K562 (cell line): Measurements from ENCODE around the gene SCRN1. TPM values are rescaled to one million over a fixed set of nuclear protein-coding genes. Genes with fewer than 3 reads are reported as not detected.

Source experiments
- ATAC-seq: fragments of 200-7000 bp; cut with Tn5 transposase; 3 replicates; pipeline ENCODE4 v1.9.1; 2020; ENCODE audit warnings: moderate library complexity
- BruUV-seq: library from RNA; stranded (reverse); fragments of 400-500 nt; replicated peaks from 2 replicates; lab custom pipeline; 2021; lab: Mats Ljungman, UMichigan
- CTCF ChIA-PET: fragments of 300-600 bp; formaldehyde crosslinking; extraction: SDS; loops from one replicate; lab custom pipeline; 2021; ENCODE audit warnings: low intra/inter-chr PET ratio; lab: Yijun Ruan, JAX
- POLR2A ChIA-PET: fragments of 300-600, 350-650 bp; sonication (Branson Sonifier 250); formaldehyde crosslinking; extraction: SDS; loops from one replicate; lab custom pipeline; 2021; ENCODE audit warnings: antibody characterized with exemption, inconsistent platforms; lab: Yijun Ruan, JAX
- DNase-seq, 4 experiments: peaks; one replicate each; pipeline versions ENCODE4 v3.0.0 to v3.0.0-alpha.2; 2011 to 2018; ENCODE audit warnings: low spot score in 3 of 4, mixed read lengths in 3 of 4; ENCODE audit errors: extremely low read depth in 1 of 4
- FAIRE-seq: peaks from 2 replicates; lab custom pipeline; 2011; peaks lifted over from hg19 to GRCh38; lab: Jason Lieb, UNC
- H2AFZ ChIP-seq: 2 replicates; pipeline ENCODE4 v1.6.0; 2011; ENCODE audit warnings: low read depth, low read length, control low read depth, inconsistent platforms
- H3K27ac ChIP-seq: fragments of 200-600 bp; 3 replicates; pipeline ENCODE4 v1.8.0; 2011; ENCODE audit warnings: low read depth, mild to moderate bottlenecking, control low read depth, inconsistent platforms, low read length, moderate library complexity, mixed read lengths; ENCODE audit errors: extremely low read depth
- H3K27me3 ChIP-seq, 2 experiments: fragments of 300-600 bp in 1 of 2; 2 replicates in 1 of 2; 3 replicates in 1 of 2; pipeline versions ENCODE4 v1.6.0 to v1.8.0; 2011; ENCODE audit warnings: inconsistent platforms in 2 of 2, low read length in 2 of 2, mild to moderate bottlenecking in 1 of 2, mixed read lengths in 1 of 2, moderate library complexity in 1 of 2; ENCODE audit not compliant: control insufficient read depth in 2 of 2, insufficient read depth in 2 of 2
- H3K36me3 ChIP-seq: fragments of 300-600 bp; 3 replicates; pipeline ENCODE4 v1.8.0; 2011; ENCODE audit warnings: mild to moderate bottlenecking, low read length, inconsistent platforms; ENCODE audit not compliant: control insufficient read depth, insufficient read depth
- H3K4me1 ChIP-seq, 2 experiments: fragments of 200-600 bp in 1 of 2; replicated peaks in 1 of 2; 2 replicates in 1 of 2; 3 replicates in 1 of 2; pipeline versions ENCODE4 v1.5.1 to v1.8.0; 2011; ENCODE audit warnings: inconsistent platforms in 2 of 2, low read length in 2 of 2, mild to moderate bottlenecking in 1 of 2, mixed read lengths in 1 of 2, moderate library complexity in 1 of 2; ENCODE audit not compliant: control insufficient read depth in 2 of 2, insufficient read depth in 2 of 2
- H3K4me2 ChIP-seq: 2 replicates; pipeline ENCODE4 v1.6.1; 2011; ENCODE audit warnings: low read length, control low read depth, inconsistent platforms, mixed read lengths; ENCODE audit not compliant: insufficient read depth
- H3K4me3 ChIP-seq: fragments of 200-600 bp; sonication (generic), shearing (Covaris generic); 2 replicates; pipeline ENCODE4 v1.5.1; 2016; ENCODE audit warnings: control low read depth, inconsistent platforms
- H3K79me2 ChIP-seq: fragments of 200-600 bp; 3 replicates; pipeline ENCODE4 v1.8.0; 2011; ENCODE audit warnings: low read length, inconsistent platforms; ENCODE audit not compliant: control insufficient read depth, insufficient read depth
- H3K9ac ChIP-seq, 2 experiments: 2 replicates each; pipeline versions ENCODE4 v1.6.0 to v1.6.1; 2011; ENCODE audit warnings: low read depth in 2 of 2, low read length in 2 of 2, control low read depth in 1 of 2, inconsistent platforms in 1 of 2, mild to moderate bottlenecking in 1 of 2, mixed read lengths in 1 of 2; ENCODE audit not compliant: insufficient read depth in 1 of 2
- H3K9me1 ChIP-seq: one replicate; pipeline ENCODE4 v1.6.0; 2011; ENCODE audit warnings: inconsistent platforms, mild to moderate bottlenecking, low read length, moderate library complexity; ENCODE audit not compliant: control insufficient read depth, insufficient read depth
- H3K9me3 ChIP-seq: replicated peaks from 2 replicates; pipeline ENCODE4 v1.5.1; 2011; ENCODE audit warnings: low read depth, low read length, inconsistent platforms; ENCODE audit not compliant: control insufficient read depth, insufficient read depth
- H4K20me1 ChIP-seq: replicated peaks from 2 replicates; pipeline ENCODE4 v1.6.1; 2011; ENCODE audit warnings: low read length, inconsistent platforms, mixed read lengths; ENCODE audit not compliant: control insufficient read depth, insufficient read depth
- CBFA2T2 ChIP-seq: fragments of 450-650 bp; conservative IDR thresholded peaks from 2 replicates; pipeline ENCODE4 v1.6.1; 2017; ENCODE audit warnings: mild to moderate bottlenecking
- DACH1 ChIP-seq: fragments of 450-650 bp; IDR thresholded peaks from 2 replicates; pipeline ENCODE4 v1.6.1; 2018; ENCODE audit not compliant: partially characterized antibody
- E4F1 ChIP-seq: fragments of 250-450 bp; sonication (Bioruptor Pico); IDR thresholded peaks from 2 replicates; pipeline ENCODE4 v1.5.0; 2021; ENCODE audit warnings: mild to moderate bottlenecking, borderline replicate concordance
- KDM1A ChIP-seq, 2 experiments: fragments of 450-650 bp; IDR thresholded peaks; 2 replicates each; pipeline ENCODE4 v1.6.1; 2016; ENCODE audit warnings: mild to moderate bottlenecking in 2 of 2
- PCBP2 ChIP-seq: fragments of 200-400 bp; formaldehyde crosslinking; IDR thresholded peaks from 2 replicates; pipeline ENCODE4 v1.6.1; 2018; ENCODE audit warnings: low read length, low read depth, mild to moderate bottlenecking, moderate library complexity; ENCODE audit not compliant: poor library complexity, severe bottlenecking
- POLR2G ChIP-seq: fragments of 200-400 bp; formaldehyde crosslinking; IDR thresholded peaks from 2 replicates; pipeline ENCODE4 v1.6.1; 2017; ENCODE audit warnings: low read depth, mild to moderate bottlenecking, antibody characterized with exemption, low read length, moderate library complexity
- SIX5 ChIP-seq, 2 experiments: IDR thresholded peaks; 2 replicates each; pipeline ENCODE4 v1.6.1; 2011; ENCODE audit warnings: low read length in 2 of 2, borderline replicate concordance in 1 of 2, low read depth in 1 of 2, mild to moderate bottlenecking in 1 of 2, moderate library complexity in 1 of 2; ENCODE audit not compliant: insufficient read depth in 1 of 2
- SRSF1 ChIP-seq: fragments of 200-400 bp; formaldehyde crosslinking; IDR thresholded peaks from 2 replicates; pipeline ENCODE4 v1.6.1; 2017; ENCODE audit warnings: mild to moderate bottlenecking, low read depth, low read length, moderate library complexity
- STAT5B ChIP-seq: fragments of 250-450 bp; sonication (Bioruptor Pico); IDR thresholded peaks from 2 replicates; pipeline ENCODE4 v1.8.0; 2021; ENCODE audit warnings: mild to moderate bottlenecking, inconsistent platforms
- TEAD1 ChIP-seq, 2 experiments: fragments of 450-650 bp in 1 of 2; sonication (generic) in 1 of 2; formaldehyde crosslinking; IDR thresholded peaks; 2 replicates each; pipeline versions ENCODE4 v1.4.0 to v1.8.0; 2020 to 2022; ENCODE audit warnings: mild to moderate bottlenecking in 2 of 2, missing genetic modification reagents in 1 of 2
- TFAP4 ChIP-seq: sonication (generic); formaldehyde crosslinking; IDR thresholded peaks from 2 replicates; pipeline ENCODE4 v1.8.0; 2022; ENCODE audit warnings: missing genetic modification reagents, mild to moderate bottlenecking, moderate library complexity, borderline replicate concordance
- TRIM28 ChIP-seq: fragments of 450-650 bp; IDR thresholded peaks from 2 replicates; pipeline ENCODE4 v1.6.1; 2017
- YY1 ChIP-seq, 3 experiments: IDR thresholded peaks; 2 replicates each; pipeline ENCODE4 v1.6.1; 2011; ENCODE audit warnings: low read length in 2 of 3, mild to moderate bottlenecking in 2 of 3, moderate library complexity in 2 of 3, borderline replicate concordance in 1 of 3, control low read depth in 1 of 3, low read depth in 1 of 3; ENCODE audit not compliant: insufficient read depth in 3 of 3, insufficient replicate concordance in 2 of 3, control insufficient read depth in 1 of 3, insufficient read length in 1 of 3; ENCODE audit errors: extremely low read depth in 1 of 3
- ZEB2 ChIP-seq: fragments of 450-650 bp; IDR thresholded peaks from 2 replicates; pipeline ENCODE4 v1.6.1; 2016
- ZNF24 ChIP-seq: fragments of 450-650 bp; IDR thresholded peaks from 2 replicates; pipeline ENCODE4 v1.6.1; 2016
- ZNF79 ChIP-seq: fragments of 250-450 bp; sonication (Bioruptor Pico); IDR thresholded peaks from 2 replicates; pipeline ENCODE4 v1.4.0; 2020; ENCODE audit warnings: low read depth, mild to moderate bottlenecking, moderate library complexity
- WGBS: fragments of 100-300 bp; shearing (Covaris generic); methylation state at CpG from one replicate; pipeline ENCODE4 v1.1.6; 2016; ENCODE audit warnings: low coverage, mixed read lengths; ENCODE audit not compliant: insufficient coverage; ENCODE audit errors: missing lambda C conversion rate; 5-methylcytosine and 5-hydroxymethylcytosine counted together
- in situ Hi-C: fragments of 300-500 bp; cut with MboI; formaldehyde crosslinking; loops from 4 replicates; pipeline ENCODE4 v1.15.0; 2018; ENCODE audit warnings: inconsistent platforms, mixed read lengths
- intact Hi-C: fragments of 100-400 bp; cut with micrococcal nuclease; formaldehyde crosslinking; loops from 2 replicates; pipeline ENCODE4 v1.14.2; 2022
- polyA plus RNA-seq, 8 experiments: library from polyadenylated mRNA; depleted of rRNA in 4 of 8; stranded (reverse) in 5 of 8; unstranded in 3 of 8; fragments of >200 nt; fragmentation: Nextera tagmentation in 2 of 8; fragmentation: Illumina TruSeq in 1 of 8; extraction: Ambion mirVana in 2 of 8; extraction: Trizol in 1 of 8; gene quantifications; 2 replicates each; pipeline versions ENCODE4 v1.2.1 to v1.2.3, GENCODE V29; 2011 to 2014; ENCODE audit warnings: inconsistent platforms in 1 of 8, missing spikeins in 1 of 8
- total RNA-seq, 7 experiments: library from RNA; depleted of rRNA in 6 of 7; stranded (reverse); fragments of >200 nt in 6 of 7; fragmentation: Illumina TruSeq in 2 of 7; extraction: Trizol in 2 of 7; gene quantifications; 2 replicates each; pipeline versions ENCODE4 v1.2.1 to v1.2.3, GENCODE V29; 2011 to 2021; ENCODE audit warnings: low replicate concordance in 1 of 7

SCRN1 gene
- total and polyA plus RNA-seq, 9 of the 15 experiments (the other 6 are each of a cell fraction or from before 2014, with no cell fraction given) = 0.13 to 1.4 (median 0.20) TPM

DNA sequence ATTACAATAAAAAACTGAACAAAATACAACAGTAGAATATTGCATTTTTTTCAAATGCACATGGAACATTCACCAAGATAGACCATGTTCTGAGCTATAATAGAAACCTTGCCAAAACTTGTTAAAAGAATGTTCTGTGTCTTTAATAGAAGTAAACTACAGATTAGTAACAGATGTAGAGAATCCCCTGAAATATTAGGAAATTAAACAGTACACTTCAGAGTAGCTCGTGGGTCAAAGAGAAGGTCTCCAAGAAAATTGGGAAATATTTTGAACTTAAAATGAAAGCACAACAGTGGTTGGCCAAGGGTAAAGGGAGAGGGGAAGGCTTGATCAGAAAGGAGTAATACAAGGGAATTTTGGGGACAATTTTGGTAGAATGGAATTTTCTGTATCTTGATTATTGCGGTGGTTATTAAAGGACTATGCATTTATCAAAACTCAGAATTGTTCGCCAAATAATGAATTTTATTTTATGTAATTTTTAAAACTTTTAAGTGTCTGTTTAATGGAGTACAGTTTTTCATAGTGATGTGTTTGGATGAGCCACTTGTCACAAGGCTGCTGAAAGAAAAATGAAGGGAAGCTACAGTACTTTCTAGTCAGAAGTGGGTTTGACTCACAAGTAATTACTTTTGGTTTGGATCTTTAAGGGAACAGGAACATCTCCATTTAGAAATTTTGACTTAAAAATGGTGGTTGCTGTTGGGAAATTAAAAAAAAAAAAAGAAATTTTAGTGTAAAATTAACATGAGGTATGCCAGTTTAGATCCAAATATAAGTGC, 48.8 kb upstream of the SCRN1 start:
- DNase-seq (no peak), ATAC-seq (no peak), FAIRE-seq (no peak)
- Histone ChIP-seq H3K9ac (no peak overlapping the region), H3K9me1 (no peaks in the 10 kb centered on the region), H3K27me3 (no peaks in the 10 kb centered on the region), H3K4me1 (peaks cover 0 to 10% of the 10 kb centered on the region in 2 experiments; a peak in 2 of 5 replicates), H3K27ac (no peak overlapping the region), H3K4me3 (no peak overlapping the region), H2AFZ (no peak overlapping the region), H3K9me3 (no peaks in the 10 kb centered on the region), H3K36me3 (no peaks in the 10 kb centered on the region), H3K79me2 (peaks cover 6% of the 10 kb centered on the region; the same call in 1 of the 3 replicates), H4K20me1 (no peaks in the 10 kb centered on the region), H3K4me2 (no peak overlapping the region)
- intact Hi-C loops (no loop called here), in situ Hi-C loops (no loop called here)
- no TSS peak for BruUV-seq
- ChIA-PET POLR2A (interaction anchor here (1.4 kb wide), 1 partner anchor 14 kb away, joined by 3 read pairs; no protein-coding TSS in a partner anchor), CTCF (interaction anchor here (0.6 kb wide), 1 partner anchor 108 kb away, joined by 3 read pairs; no protein-coding TSS in a partner anchor)
- 87% methylated on average over 3 of the region's 3 CpGs for whole genome bisulfite sequencing
- TF ChIP-seq PCBP2 = no peak
- TF ChIP-seq STAT5B (CRISPR knock-in tag) = no peak
- no peak for TF ChIP-seq SIX5 (IDR thresholded peaks at IDR 0.05; ENCODE audit: borderline replicate concordance in 1 of 2, insufficient read depth in 1 of 2, low read depth in 1 of 2, low read length in 2 of 2)
- no peak for TF ChIP-seq TEAD1 (CRISPR knock-in tag; IDR thresholded peaks at IDR 0.05)
- no peak for TF ChIP-seq CBFA2T2
- no peak for TF ChIP-seq YY1 (IDR thresholded peaks at IDR 0.05; ENCODE audit: borderline replicate concordance in 1 of 3, control insufficient read depth in 1 of 3, extremely low read depth in 1 of 3, insufficient read depth in 3 of 3, insufficient read length in 1 of 3, insufficient replicate concordance in 2 of 3, low read depth in 1 of 3, low read length in 2 of 3)
- TF ChIP-seq SRSF1 = no peak
- no peak for TF ChIP-seq ZNF24
- TF ChIP-seq DACH1 = no peak
- TF ChIP-seq E4F1 (CRISPR knock-in tag) = no peak
- TF ChIP-seq TRIM28 = no peak
- no peak for TF ChIP-seq ZNF79 (CRISPR knock-in tag)
- no peak for TF ChIP-seq ZEB2
- no peak for TF ChIP-seq POLR2G
- no peak for TF ChIP-seq TFAP4 (CRISPR knock-in tag)
- no peak for TF ChIP-seq KDM1A (IDR thresholded peaks at IDR 0.05)
